IMR-90 (cell line): ENCODE measurements around the gene PDLIM5. TPM values are rescaled to one million over a fixed set of nuclear protein-coding genes. Genes with fewer than 3 reads are reported as not detected.

Source experiments
- ATAC-seq: fragments of 200-7000 bp; cut with Tn5 transposase; 2 replicates; pipeline ENCODE4 v1.9.1; 2020; ENCODE audit warnings: low read depth, mild to moderate bottlenecking, moderate library complexity
- BruUV-seq: library from RNA; stranded (reverse); fragments of 400-500 nt; replicated peaks from 2 replicates; lab custom pipeline; 2021; lab: Mats Ljungman, UMichigan
- CTCF ChIA-PET: fragments of 300-600 bp; formaldehyde crosslinking; extraction: SDS; loops from one replicate; lab custom pipeline; 2021; ENCODE audit warnings: antibody characterized with exemption; lab: Yijun Ruan, JAX
- POLR2A ChIA-PET: fragments of 300-600 bp; sonication (Branson Sonifier 250); formaldehyde crosslinking; loops from one replicate; lab custom pipeline; 2022; ENCODE audit warnings: antibody characterized with exemption; ENCODE audit not compliant: unreplicated experiment; lab: Charles Lee
- DNase-seq: peaks from one replicate; pipeline ENCODE4 v3.0.0; 2013
- H2AFZ ChIP-seq: replicated peaks from 2 replicates; pipeline ENCODE3; 2013; ENCODE audit warnings: low read length, mild to moderate bottlenecking; ENCODE audit not compliant: poor library complexity
- H2AK5ac ChIP-seq: 2 replicates; pipeline ENCODE4 v1.6.1; 2013; ENCODE audit warnings: low read depth, low read length, inconsistent platforms
- H2AK9ac ChIP-seq: replicated peaks from 2 replicates; pipeline ENCODE3; 2013; ENCODE audit warnings: mild to moderate bottlenecking, low read depth, low read length, moderate library complexity; ENCODE audit not compliant: poor library complexity
- H2BK120ac ChIP-seq: 2 replicates; pipeline ENCODE4 v1.6.1; 2013; ENCODE audit warnings: low read depth, low read length, inconsistent platforms
- H2BK15ac ChIP-seq: 3 replicates; pipeline ENCODE4 v1.6.1; 2013; ENCODE audit warnings: low read depth, low read length, inconsistent platforms
- H2BK20ac ChIP-seq: 2 replicates; pipeline ENCODE4 v1.6.1; 2013; ENCODE audit warnings: low read depth, mild to moderate bottlenecking, inconsistent platforms, low read length, moderate library complexity
- H2BK5ac ChIP-seq: 2 replicates; pipeline ENCODE4 v1.6.1; 2013; ENCODE audit warnings: mild to moderate bottlenecking, low read depth, low read length, inconsistent platforms; ENCODE audit not compliant: poor library complexity, severe bottlenecking
- H3K14ac ChIP-seq: replicated peaks from 2 replicates; pipeline ENCODE4 v1.6.1; 2013; ENCODE audit warnings: low read depth, low read length, inconsistent platforms
- H3K18ac ChIP-seq: 2 replicates; pipeline ENCODE4 v1.6.1; 2013; ENCODE audit warnings: low read depth, low read length, control low read depth
- H3K23ac ChIP-seq: 2 replicates; pipeline ENCODE4 v1.6.1; 2013; ENCODE audit warnings: low read depth, low read length, inconsistent platforms
- H3K27ac ChIP-seq: 2 replicates; pipeline ENCODE4 v1.5.1; 2013; ENCODE audit warnings: mild to moderate bottlenecking, control low read depth, low read length; ENCODE audit not compliant: insufficient read depth
- H3K27me3 ChIP-seq: 2 replicates; pipeline ENCODE4 v1.6.1; 2013; ENCODE audit warnings: low read length; ENCODE audit not compliant: control insufficient read depth, insufficient read depth
- H3K36me3 ChIP-seq: 2 replicates; pipeline ENCODE4 v1.6.1; 2013; ENCODE audit warnings: low read length, mixed read lengths; ENCODE audit not compliant: control insufficient read depth, insufficient read depth
- H3K4ac ChIP-seq: 2 replicates; pipeline ENCODE4 v1.6.1; 2013; ENCODE audit warnings: low read depth, low read length, inconsistent platforms
- H3K4me1 ChIP-seq: 2 replicates; pipeline ENCODE4 v1.6.1; 2013; ENCODE audit warnings: low read length, mixed read lengths; ENCODE audit not compliant: control insufficient read depth, insufficient read depth
- H3K4me2 ChIP-seq: 2 replicates; pipeline ENCODE4 v1.6.1; 2013; ENCODE audit warnings: low read depth, mild to moderate bottlenecking, control low read depth, low read length, moderate library complexity
- H3K4me3 ChIP-seq: 2 replicates; pipeline ENCODE4 v1.5.1; 2013; ENCODE audit warnings: low read depth, mild to moderate bottlenecking, control low read depth, low read length, moderate library complexity; ENCODE audit not compliant: insufficient read depth
- H3K56ac ChIP-seq: 2 replicates; pipeline ENCODE4 v1.6.1; 2013; ENCODE audit warnings: low read length, inconsistent platforms; ENCODE audit not compliant: insufficient read depth; ENCODE audit errors: extremely low read depth
- H3K79me1 ChIP-seq, 2 experiments: 2 replicates each; pipeline ENCODE4 v1.6.1; 2013; ENCODE audit warnings: low read length in 2 of 2, inconsistent platforms in 1 of 2, low read depth in 1 of 2
- H3K9ac ChIP-seq: 2 replicates; pipeline ENCODE4 v1.6.1; 2013; ENCODE audit warnings: low read depth, low read length, control low read depth
- H3K9me1 ChIP-seq: 2 replicates; pipeline ENCODE4 v1.6.1; 2013; ENCODE audit warnings: low read length, inconsistent platforms; ENCODE audit not compliant: insufficient read depth
- H3K9me3 ChIP-seq: 2 replicates; pipeline ENCODE4 v1.6.1; 2013; ENCODE audit warnings: low read length; ENCODE audit not compliant: control insufficient read depth, insufficient read depth
- H4K20me1 ChIP-seq: 2 replicates; pipeline ENCODE4 v1.6.1; 2013; ENCODE audit warnings: low read length, inconsistent platforms; ENCODE audit not compliant: insufficient read depth
- H4K5ac ChIP-seq: 2 replicates; pipeline ENCODE4 v1.6.1; 2013; ENCODE audit warnings: mild to moderate bottlenecking, low read depth, low read length, control low read depth
- H4K8ac ChIP-seq, 2 experiments: 2 replicates each; pipeline ENCODE4 v1.6.1; 2013; ENCODE audit warnings: low read depth in 2 of 2, low read length in 2 of 2, control low read depth in 1 of 2, inconsistent platforms in 1 of 2
- H4K91ac ChIP-seq: 2 replicates; pipeline ENCODE4 v1.6.1; 2013; ENCODE audit warnings: low read depth, low read length, inconsistent platforms; ENCODE audit not compliant: insufficient read depth
- CEBPB ChIP-seq: IDR thresholded peaks from 2 replicates; pipeline ENCODE4 v1.6.1; 2012; ENCODE audit warnings: low read depth, low read length, improper control_type of control experiment
- CHD1 ChIP-seq: IDR thresholded peaks from 2 replicates; pipeline ENCODE4 v1.6.1; 2012; ENCODE audit warnings: low read depth, low read length, improper control_type of control experiment
- ELK1 ChIP-seq: fragments of 150-350 bp; IDR thresholded peaks from 2 replicates; pipeline ENCODE4 v1.6.1; 2016; ENCODE audit warnings: low read depth, mild to moderate bottlenecking, low read length, moderate library complexity, borderline replicate concordance
- FOS ChIP-seq: fragments of 150-350 bp; IDR thresholded peaks from 2 replicates; pipeline ENCODE4 v1.6.1; 2016; ENCODE audit warnings: low read depth, low read length
- MAFK ChIP-seq: IDR thresholded peaks from 2 replicates; pipeline ENCODE4 v1.6.1; 2012; ENCODE audit warnings: low read depth, low read length, improper control_type of control experiment
- MAZ ChIP-seq: IDR thresholded peaks from 2 replicates; pipeline ENCODE4 v1.6.1; 2012; ENCODE audit warnings: low read depth, mild to moderate bottlenecking, low read length, improper control_type of control experiment, moderate library complexity, borderline replicate concordance
- MXI1 ChIP-seq: IDR thresholded peaks from 2 replicates; pipeline ENCODE4 v1.6.1; 2012; ENCODE audit warnings: low read depth, mild to moderate bottlenecking, low read length, moderate library complexity, borderline replicate concordance
- NFE2L2 ChIP-seq: fragments of 150-350 bp; IDR thresholded peaks from 2 replicates; pipeline ENCODE4 v1.6.1; 2016; ENCODE audit warnings: low read depth, mild to moderate bottlenecking, low read length
- POLR2A ChIP-seq: IDR thresholded peaks from 2 replicates; pipeline ENCODE4 v1.6.1; 2012; ENCODE audit warnings: mild to moderate bottlenecking, low read depth, low read length
- RAD21 ChIP-seq: IDR thresholded peaks from 2 replicates; pipeline ENCODE4 v1.6.1; 2012; ENCODE audit warnings: low read length, improper control_type of control experiment
- RCOR1 ChIP-seq: IDR thresholded peaks from 2 replicates; pipeline ENCODE4 v1.6.1; 2012; ENCODE audit warnings: mild to moderate bottlenecking, low read length, improper control_type of control experiment; ENCODE audit not compliant: insufficient replicate concordance
- RFX5 ChIP-seq: IDR thresholded peaks from 2 replicates; pipeline ENCODE4 v1.8.0; 2012; ENCODE audit warnings: low read depth, mild to moderate bottlenecking, low read length, moderate library complexity
- SMC3 ChIP-seq: fragments of 150-350 bp; IDR thresholded peaks from 2 replicates; pipeline ENCODE4 v1.6.1; 2016; ENCODE audit warnings: low read depth, mild to moderate bottlenecking, antibody characterized with exemption, low read length, moderate library complexity
- WGBS, 2 experiments: methylation state at CpG; one replicate each; pipeline versions ENCODE4 v1.1.5 to v1.1.7; 2013; ENCODE audit warnings: missing lambda C conversion rate in 2 of 2; ENCODE audit not compliant: insufficient read length in 1 of 2; ENCODE audit errors: extremely low coverage in 2 of 2; 5-methylcytosine and 5-hydroxymethylcytosine counted together
- dilution Hi-C: fragments of 300-500 bp; cut with HindIII; formaldehyde crosslinking; loops from one replicate; pipeline ENCODE4 v1.14.3; 2018; ENCODE audit warnings: low sequenced_read_pairs; ENCODE audit not compliant: unreplicated experiment
- in situ Hi-C: fragments of 300-500 bp; cut with MboI; formaldehyde crosslinking; loops from 3 replicates; pipeline ENCODE4 v1.14.3; 2019; ENCODE audit warnings: low sequenced_read_pairs, inconsistent platforms, mixed read lengths
- intact Hi-C: fragments of 100-400 bp; cut with micrococcal nuclease; formaldehyde crosslinking; loops from 2 replicates; pipeline ENCODE4 v1.10.0; 2022
- polyA plus RNA-seq, 3 experiments: library from polyadenylated mRNA; depleted of rRNA; stranded (reverse); fragments of >200 nt; gene quantifications; 2 replicates each; pipeline ENCODE4 v1.2.3, GENCODE V29; 2012; ENCODE audit warnings: low replicate concordance in 1 of 3
- total RNA-seq: library from RNA; depleted of rRNA; stranded (reverse); fragments of >200 nt; gene quantifications from 2 replicates; pipeline ENCODE4 v1.2.3, GENCODE V29; 2012
- TF ChIP-seq, protein P1 (sequence below): conservative IDR thresholded peaks from 2 replicates; pipeline ENCODE4 v1.5.1; 2012; ENCODE audit warnings: mild to moderate bottlenecking, low read depth, low read length, improper control_type of control experiment

PDLIM5 gene
- total and polyA plus RNA-seq, 2 of the 4 experiments (the other 2 are of a cell fraction) = 96.5 to 188 TPM

DNA sequence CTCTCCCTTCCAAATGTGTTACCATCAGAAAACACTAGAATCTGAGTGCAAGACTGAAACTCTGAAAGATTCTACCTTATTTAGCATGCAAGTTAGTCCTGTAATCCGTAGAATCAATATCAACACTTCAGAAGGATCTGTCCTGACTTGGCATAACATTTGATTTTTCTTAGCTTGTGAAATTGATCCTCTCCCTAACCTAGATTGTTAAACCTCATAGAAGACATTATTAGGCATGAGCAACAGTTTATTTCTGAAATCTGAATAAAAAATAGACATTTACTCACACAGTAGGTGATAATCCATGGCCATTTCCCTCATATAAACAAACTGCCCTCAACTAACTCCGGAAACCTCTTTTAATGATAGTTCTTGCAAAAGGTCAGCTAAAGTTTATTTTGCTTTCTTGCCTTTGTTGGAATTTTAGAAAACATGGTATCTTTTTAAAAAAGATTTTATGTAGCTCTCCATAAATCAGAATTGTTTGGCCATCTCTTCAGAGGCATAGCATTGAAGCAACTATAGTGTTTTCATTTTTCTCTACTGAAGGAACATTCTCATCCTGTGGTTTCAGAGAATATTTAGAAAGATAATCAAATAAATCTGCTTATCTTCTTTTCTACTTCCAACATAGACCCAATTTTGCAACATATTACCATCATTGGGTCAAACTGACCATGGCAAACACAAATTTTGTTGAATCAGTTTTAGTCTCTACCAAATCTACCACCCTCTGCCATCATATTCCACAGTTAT is 38.5 kb upstream of the PDLIM5 start:
- in situ Hi-C loops (loop anchor here (25.0 kb wide), 1 partner anchor 699 kb away; no protein-coding TSS in a partner anchor), intact Hi-C loops (no loop called here), dilution Hi-C loops (no loop called here)
- H4K5ac ChIP-seq = no peak overlapping the region
- H2AFZ ChIP-seq = no peak overlapping the region
- H3K4me2 ChIP-seq = peak overlapping the region; percentile 98
- H3K56ac ChIP-seq = no peak overlapping the region
- no peak for TF ChIP-seq MXI1
- TF ChIP-seq NFE2L2 = no peak
- TF ChIP-seq MAZ = no peak
- TF ChIP-seq RFX5 = no peak
- TF ChIP-seq FOS = no peak
- TF ChIP-seq RAD21 = no peak
- TF ChIP-seq POLR2A = no peak
- no peak for TF ChIP-seq RCOR1
- TF ChIP-seq ELK1 = no peak
- TF ChIP-seq CHD1 = no peak
- TF ChIP-seq SMC3 = no peak
- no peak for TF ChIP-seq CEBPB
- TF ChIP-seq, protein P1, sequence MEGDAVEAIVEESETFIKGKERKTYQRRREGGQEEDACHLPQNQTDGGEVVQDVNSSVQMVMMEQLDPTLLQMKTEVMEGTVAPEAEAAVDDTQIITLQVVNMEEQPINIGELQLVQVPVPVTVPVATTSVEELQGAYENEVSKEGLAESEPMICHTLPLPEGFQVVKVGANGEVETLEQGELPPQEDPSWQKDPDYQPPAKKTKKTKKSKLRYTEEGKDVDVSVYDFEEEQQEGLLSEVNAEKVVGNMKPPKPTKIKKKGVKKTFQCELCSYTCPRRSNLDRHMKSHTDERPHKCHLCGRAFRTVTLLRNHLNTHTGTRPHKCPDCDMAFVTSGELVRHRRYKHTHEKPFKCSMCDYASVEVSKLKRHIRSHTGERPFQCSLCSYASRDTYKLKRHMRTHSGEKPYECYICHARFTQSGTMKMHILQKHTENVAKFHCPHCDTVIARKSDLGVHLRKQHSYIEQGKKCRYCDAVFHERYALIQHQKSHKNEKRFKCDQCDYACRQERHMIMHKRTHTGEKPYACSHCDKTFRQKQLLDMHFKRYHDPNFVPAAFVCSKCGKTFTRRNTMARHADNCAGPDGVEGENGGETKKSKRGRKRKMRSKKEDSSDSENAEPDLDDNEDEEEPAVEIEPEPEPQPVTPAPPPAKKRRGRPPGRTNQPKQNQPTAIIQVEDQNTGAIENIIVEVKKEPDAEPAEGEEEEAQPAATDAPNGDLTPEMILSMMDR = no peak
- no peak for TF ChIP-seq MAFK
- H2BK15ac ChIP-seq = no peak overlapping the region
- H4K8ac ChIP-seq = no peak overlapping the region
- H2AK9ac ChIP-seq = no peak overlapping the region
- no peaks in the 10 kb centered on the region; the same call in 1 of the 2 replicates for H3K9me1 ChIP-seq
- no peak overlapping the region for H2BK120ac ChIP-seq
- H3K4me1 ChIP-seq = peaks cover 5% of the 10 kb centered on the region; the same call in 1 of the 2 replicates
- POLR2A ChIA-PET = interaction anchor here (0.6 to 0.7 kb wide), 2 partner anchors 39 to 118 kb away, joined by 3 read pairs; no protein-coding TSS in a partner anchor
- no TSS peak for BruUV-seq
- ATAC-seq (peak; percentile 61), DNase-seq (peak; percentile 26)
- H3K14ac ChIP-seq = no peak overlapping the region
- H4K91ac ChIP-seq = no peak overlapping the region
- H3K9ac ChIP-seq = no peak overlapping the region
- H2BK5ac ChIP-seq = no peak overlapping the region
- H3K79me1 ChIP-seq = no peaks in the 10 kb centered on the region
- no peak overlapping the region for H3K4me3 ChIP-seq
- H3K27ac ChIP-seq = 0 out of 2 replicates have a peak overlapping the region, but pooled peaks have one; percentile 23
- CTCF ChIA-PET = no interaction called here
- H3K4ac ChIP-seq = no peak overlapping the region
- H4K20me1 ChIP-seq = no peaks in the 10 kb centered on the region
- H3K23ac ChIP-seq = no peak overlapping the region; the same call in 1 of the 2 replicates
- H3K36me3 ChIP-seq = no peaks in the 10 kb centered on the region
- no peak overlapping the region for H2BK20ac ChIP-seq
- H3K18ac ChIP-seq = peak overlapping the region; percentile 3; the same call in 1 of the 2 replicates
- peaks cover 3% of the 10 kb centered on the region; the same call in 1 of the 2 replicates for H3K9me3 ChIP-seq
- H2AK5ac ChIP-seq = no peak overlapping the region
- no peaks in the 10 kb centered on the region for H3K27me3 ChIP-seq
- WGBS, 2 experiments = no CpG with 5 or more reads among the region's 2 CpGs
